OCI-LY3 (cell line): Measurements from ENCODE around the gene WDR70.

Source experiments
- EZH2phosphoT487 ChIP-seq: fragments of 200-600 bp; shearing (Covaris generic); IDR thresholded peaks from 2 replicates; pipeline ENCODE4 v1.6.1; 2018; ENCODE audit warnings: antibody characterized with exemption, mixed run types, low read depth
- TF ChIP-seq, protein P1 (sequence below): fragments of 200-600, 300-600 bp; sonication (generic); IDR thresholded peaks from 2 replicates; pipeline ENCODE4 v1.5.1; 2014; ENCODE audit warnings: antibody characterized with exemption, low read length, low read depth

DNA sequence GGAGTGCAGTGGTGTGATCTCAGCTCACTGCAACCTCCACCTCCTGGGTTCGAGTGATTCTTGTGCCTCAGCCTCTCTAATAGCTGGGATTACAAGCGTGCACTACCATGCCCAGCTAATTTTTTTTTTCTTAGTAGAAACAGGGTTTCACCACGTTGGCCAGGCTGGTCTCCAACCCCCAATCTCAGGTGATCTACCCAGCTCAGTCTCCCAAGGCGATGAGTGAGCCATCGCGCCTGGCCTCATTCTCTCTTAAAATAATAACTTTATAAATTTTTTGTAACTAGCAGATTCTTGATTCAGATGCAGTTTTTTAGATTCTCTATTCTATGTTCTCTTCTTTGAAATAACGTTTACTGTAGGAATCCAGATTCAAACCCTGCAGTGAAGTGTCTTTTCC is 333.6 kb downstream of the WDR70 start:
- TF ChIP-seq, protein P1, sequence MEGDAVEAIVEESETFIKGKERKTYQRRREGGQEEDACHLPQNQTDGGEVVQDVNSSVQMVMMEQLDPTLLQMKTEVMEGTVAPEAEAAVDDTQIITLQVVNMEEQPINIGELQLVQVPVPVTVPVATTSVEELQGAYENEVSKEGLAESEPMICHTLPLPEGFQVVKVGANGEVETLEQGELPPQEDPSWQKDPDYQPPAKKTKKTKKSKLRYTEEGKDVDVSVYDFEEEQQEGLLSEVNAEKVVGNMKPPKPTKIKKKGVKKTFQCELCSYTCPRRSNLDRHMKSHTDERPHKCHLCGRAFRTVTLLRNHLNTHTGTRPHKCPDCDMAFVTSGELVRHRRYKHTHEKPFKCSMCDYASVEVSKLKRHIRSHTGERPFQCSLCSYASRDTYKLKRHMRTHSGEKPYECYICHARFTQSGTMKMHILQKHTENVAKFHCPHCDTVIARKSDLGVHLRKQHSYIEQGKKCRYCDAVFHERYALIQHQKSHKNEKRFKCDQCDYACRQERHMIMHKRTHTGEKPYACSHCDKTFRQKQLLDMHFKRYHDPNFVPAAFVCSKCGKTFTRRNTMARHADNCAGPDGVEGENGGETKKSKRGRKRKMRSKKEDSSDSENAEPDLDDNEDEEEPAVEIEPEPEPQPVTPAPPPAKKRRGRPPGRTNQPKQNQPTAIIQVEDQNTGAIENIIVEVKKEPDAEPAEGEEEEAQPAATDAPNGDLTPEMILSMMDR, result no peak
- no peak for TF ChIP-seq EZH2phosphoT487
